GM18873 (cell line): ENCODE measurements around the gene GLRX.
A peak's percentile ranks its signal among the peaks of the same experiment; 100 is the strongest.
"Not testable (repeated sequence)": the region's sequence is repeated elsewhere in the genome, so short reads cannot be mapped to it uniquely, and the experiment has no call there.

Experiments
- ATAC-seq: cut with Tn5 transposase; IDR thresholded peaks from one replicate; pipeline ENCODE4 v1.9.1; 2021; ENCODE audit warnings: mild to moderate bottlenecking, moderate library complexity, moderate number of reproducible peaks; ENCODE audit not compliant: unreplicated experiment, low FRiP score

GLRX gene

DNA sequence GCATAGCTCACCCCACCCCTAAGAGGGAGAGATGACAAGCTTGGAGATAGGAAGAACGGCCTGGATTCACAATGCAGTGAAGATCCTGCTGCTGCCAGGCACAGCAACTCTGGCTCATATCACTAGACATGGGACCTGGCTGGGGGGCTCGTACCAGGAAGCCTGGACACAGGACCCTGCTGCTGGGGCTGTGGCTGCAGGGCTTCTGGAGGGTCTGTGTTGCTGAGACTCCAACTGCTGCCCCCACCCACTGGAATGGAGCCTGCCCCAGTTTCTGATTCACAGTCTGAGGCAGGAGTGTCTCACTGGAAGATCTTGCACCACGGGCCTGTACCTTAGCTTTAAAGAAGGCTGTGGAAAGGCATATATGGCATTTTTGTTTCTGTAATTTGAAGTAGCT, 31.0 kb upstream of the GLRX start:
- no peak for ATAC-seq

DNA sequence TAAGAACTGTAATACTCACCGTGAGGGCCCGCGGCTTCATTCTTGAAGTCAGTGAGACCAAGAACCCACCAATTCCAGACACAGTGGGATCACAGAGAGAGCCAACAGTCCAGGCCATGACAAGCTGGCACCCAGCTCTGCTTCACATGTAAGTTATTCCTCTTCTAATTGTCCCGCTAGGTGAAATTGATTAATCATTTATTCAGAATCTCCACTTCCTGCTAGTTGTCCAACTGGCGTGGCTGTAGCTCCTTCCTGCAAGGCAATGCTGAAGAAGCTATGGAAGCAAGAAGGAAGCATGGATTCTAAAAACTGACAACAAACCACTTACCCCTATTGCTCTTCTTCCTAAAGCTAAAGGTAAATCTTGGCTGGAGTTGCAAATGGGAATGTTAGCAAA, 30.0 kb upstream of the GLRX start:
- ATAC-seq = no peak

DNA sequence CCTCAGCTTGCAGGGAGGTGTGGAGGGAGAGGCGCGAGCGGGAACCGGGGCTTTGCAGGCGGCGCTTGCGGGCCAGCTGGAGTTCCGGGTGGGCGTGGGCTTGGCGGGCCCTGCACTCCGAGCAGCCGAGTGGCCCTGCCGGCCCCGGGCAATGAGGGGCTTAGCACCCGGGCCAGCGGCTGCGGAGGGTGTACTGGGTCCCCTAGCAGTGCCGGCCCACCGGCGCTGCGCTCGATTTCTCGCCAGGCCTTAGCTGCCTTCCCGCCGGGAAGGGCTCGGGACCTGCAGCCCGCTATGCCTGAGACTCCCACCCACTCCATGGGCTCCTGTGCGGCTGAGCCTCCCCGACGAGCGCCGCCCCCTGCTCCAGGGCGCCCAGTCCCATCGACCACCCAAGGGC, 28.6 kb upstream of the GLRX start:
- not testable (repeated sequence) for ATAC-seq

DNA sequence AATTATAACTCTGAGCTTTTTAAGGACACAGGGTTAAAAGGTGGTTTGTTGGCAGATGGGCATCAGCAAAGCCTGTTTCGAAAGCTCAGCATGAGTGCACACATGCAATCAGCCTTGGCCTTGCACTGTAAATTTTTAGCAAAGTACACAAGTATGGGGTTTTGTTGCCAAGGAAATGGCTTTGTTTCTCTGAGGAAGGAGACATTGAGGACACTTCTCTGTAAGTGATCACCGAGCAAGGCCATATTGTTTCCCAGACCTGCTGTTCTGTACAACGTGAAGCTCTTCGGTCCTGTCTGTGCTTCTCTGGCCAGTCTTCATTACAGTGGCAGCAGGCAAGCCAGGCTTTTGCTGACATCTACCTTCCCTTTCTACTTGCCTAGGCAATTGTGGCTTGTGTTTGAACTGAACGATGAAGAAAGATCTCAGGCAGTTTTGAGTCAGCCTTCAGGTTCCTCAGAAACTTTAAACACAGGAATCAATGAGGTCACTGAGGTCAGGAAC, 27.9 kb upstream of the GLRX start:
- no peak for ATAC-seq

DNA sequence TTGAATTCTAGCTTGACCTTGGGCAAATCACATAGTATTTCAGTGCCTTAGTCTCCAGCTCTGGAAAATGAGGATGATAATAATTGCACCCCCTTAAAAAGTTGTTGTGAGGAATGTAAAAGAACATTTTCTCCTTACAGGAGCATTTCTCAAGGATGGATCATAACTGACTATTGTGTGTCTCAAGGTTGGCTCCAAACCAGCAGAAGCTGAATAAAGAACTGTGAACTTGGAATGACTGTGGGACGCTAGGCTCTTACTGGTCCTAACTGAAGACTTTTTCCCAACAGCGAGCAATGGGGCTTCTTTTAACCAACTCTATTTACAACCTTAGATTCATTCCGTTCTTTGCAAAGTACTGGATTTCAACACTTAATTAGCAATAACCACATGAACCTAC, 26.2 kb upstream of the GLRX start:
- ATAC-seq = no peak

DNA sequence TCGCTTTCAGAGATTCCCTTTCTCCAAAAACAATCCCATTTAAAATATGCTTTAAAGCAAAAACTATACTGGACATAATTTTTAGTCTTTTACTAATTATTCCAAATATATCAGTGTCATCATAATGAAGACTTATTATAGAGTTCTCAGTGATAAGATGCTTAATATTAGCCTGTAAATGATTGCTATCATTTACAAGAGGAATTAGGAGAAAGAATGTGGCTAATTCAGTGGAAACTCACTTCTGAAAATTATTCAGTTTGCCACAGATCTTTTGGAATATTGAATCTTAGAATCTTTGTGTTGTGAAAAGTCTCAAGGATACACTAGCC, 24.7 kb upstream of the GLRX start:
- no peak for ATAC-seq

DNA sequence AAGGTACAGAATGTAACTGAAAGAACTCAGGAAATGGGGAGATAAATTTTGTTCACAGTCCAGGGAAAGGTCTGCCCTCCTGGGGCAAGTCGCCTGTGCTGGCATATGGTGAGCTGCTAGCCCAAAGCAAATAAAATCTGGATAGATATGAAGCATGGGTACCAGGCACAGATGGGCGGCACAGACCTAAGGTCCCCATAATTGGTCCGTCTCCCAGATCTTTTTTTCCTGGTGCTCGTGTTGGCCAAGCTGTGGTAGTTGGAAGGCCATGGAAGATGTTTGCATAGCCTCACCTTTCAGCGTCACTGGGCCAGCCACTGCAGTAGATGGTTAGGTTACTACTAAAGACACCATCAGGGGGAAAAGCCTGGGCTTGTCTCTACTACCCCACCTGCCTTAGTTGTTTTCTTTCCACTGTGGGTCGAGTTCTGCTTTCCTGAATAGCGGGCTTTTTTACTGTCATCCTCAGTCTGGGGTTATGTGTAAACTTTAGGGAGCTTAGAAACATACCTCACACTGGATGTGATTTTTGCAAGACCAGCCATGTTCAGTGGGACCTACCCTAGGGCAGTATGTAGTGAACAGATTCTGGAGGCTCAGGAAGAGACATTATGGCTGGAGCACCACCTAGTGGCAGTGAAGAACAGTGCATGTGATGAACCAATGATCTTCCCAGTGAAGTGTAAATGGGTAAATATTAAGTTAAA, 24.2 kb upstream of the GLRX start:
- peak; percentile 60 for ATAC-seq

DNA sequence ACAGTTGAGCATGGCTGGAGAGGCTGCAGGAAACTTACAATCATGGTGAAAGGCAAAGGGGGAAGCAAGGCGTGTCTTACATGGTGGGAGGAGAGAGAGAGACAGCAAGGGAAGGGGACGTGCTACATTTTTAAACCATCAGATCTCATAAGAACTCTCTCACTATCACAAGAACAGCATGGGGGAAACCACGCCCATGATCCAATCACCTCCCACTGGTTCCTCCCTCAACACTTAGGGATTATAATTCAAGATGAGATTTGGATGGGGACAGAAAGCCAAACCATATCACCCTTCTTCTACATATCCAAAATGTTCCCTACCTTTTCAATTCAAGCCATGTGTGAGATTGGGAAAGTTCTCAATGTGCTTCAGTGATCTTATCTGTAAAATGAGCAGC, 22.9 kb upstream of the GLRX start:
- ATAC-seq = no peak

DNA sequence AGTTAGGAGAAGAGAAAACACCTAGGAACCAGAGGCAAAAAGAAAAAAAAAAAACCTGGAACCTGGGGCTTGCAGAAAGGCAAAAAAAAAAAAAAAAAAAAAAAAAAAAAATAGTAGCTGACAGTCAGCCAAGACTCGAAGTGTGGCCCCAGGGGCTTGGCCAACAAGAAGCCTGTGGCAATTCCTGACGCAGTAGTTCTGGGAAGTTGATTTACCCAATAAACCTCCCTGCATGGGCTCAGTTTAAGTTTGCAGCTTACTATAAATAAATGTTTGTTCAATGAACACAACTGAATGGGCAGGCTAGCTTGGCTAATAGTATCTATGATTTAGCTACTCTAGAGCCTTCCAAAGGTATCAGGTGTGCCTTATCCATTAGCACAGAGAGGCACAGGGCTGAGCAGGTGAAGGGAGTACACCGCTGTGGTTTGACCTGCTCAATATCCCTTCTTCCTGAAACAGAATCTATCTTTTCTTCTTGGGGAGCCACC, 21.3 kb upstream of the GLRX start:
- ATAC-seq = no peak

DNA sequence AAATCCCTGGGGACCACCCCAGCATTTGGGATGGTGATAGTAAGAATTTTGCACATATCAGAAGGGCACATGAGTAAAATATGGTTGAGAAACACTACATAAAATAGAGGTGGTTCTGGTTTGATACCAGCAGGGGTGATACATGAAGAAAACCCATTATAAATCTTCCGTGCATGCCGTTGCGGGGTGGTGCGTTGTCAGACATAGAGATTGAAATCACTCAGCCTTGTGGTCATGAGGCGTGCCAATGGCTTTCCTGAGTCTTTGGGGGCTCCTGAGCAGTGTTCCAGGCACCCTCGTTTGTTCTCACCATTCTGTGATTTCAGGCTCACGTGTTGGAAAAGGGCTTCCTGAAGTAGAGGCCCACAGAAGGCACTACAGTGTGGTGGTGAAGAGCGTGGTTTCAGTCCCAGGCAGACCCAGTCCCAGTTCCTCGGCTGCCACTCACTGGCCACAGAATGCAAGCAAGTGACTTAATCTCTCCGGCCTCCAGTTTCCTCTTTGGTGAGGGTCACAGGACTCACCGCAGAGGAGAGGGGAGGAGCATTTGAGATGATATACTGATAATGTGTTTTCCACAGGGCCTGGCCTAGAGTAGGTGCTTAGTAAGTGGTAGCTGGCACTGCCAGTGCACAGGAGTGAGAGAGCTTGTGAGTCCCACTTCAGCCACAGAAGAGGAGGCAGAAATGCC, 20.5 kb upstream of the GLRX start:
- peak; percentile 84 for ATAC-seq

DNA sequence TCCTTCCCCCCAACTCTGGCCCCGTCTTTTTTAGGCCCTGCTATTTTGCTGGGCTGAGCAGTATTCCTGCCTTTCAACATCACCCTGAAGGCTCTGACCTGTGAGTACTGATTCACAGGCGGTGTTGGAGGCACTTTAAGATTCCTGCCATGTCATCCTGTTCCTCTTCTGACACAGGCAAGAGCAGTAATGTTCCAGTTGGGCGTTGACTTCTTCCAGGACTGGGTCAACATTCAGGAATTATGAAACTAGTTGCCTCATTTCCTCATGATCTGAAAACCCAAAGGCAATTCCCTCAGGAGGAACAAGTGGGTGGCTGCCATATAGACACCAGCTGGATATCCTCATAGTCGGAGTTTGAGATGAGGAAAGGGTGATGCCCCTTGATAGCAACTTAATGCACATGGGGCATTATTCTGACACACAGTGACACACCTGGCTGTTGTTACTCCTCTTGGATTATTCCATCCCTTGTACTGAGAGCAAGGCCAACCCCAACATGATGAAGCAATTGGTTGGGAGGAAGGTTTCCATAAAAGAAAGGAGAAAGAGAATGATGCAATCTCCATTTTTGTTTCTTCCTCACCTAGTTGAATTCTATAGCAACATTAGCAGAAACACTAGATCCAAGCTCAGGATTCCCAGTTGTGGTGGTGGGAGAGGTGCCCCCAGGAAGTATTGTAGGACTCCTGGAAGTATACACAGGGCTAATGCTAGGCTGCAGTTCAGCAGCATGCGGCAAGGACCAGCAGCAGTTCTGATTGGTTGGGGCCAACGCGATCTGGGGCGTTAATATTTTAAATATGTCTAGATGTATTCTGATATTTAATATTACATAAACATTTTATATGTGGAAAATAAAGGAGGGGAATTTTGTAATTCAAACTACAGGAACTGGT, 19.6 kb upstream of the GLRX start:
- ATAC-seq = no peak

DNA sequence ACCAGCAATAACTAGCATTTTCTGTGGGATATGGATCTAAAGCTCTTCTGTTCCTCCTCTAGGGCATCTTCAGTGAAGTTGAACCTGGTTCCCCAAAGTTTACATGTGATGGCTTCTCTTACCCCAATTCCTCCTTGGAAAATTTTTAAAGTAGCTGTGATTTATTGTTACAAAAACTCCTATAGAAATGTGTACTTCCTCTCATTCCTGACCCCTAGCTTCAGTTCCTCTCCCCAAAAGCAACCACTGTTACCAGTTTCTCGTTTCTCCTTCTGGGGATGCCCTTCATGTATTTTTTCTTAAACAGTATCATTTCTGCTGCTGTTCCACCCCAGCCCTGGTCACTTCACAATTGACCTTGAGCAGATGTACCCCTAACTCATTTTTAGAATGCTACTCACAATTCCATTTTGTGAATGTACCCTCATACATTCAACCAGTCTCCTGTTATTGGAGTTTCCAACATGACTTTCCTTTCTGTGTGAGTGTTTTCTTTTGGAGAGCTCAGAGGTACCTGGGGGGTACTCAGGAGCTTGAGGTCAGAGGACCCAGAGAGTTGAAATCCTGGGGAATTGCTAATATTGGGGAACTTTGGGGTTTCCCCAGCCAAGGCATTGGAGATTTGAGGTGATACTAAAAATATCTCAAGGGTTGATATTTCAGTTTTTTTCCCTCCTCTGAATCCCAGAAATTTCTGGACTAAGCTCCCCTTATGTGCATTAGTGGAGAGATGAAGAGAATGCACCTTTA, 18.6 kb upstream of the GLRX start:
- ATAC-seq = no peak

DNA sequence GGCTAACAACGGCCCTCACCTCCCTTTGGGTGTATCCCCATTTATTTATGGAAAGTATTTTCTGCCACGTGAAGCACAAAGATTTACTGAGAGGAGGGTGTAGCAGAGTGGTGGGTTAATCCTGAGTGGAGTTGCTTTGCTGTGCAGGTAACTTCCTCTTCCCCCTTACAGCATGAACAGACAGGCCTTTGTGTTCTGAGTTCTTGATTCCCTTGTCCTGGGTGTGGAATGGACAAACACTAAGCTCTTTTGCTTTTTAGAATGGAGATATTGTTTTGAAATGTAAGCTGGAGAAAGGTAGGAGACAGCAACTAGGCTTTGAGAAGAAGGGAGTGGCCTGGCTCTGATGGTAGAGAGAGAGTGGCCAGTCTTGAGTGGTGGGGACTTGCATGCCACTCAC, 17.1 kb upstream of the GLRX start:
- ATAC-seq = no peak

DNA sequence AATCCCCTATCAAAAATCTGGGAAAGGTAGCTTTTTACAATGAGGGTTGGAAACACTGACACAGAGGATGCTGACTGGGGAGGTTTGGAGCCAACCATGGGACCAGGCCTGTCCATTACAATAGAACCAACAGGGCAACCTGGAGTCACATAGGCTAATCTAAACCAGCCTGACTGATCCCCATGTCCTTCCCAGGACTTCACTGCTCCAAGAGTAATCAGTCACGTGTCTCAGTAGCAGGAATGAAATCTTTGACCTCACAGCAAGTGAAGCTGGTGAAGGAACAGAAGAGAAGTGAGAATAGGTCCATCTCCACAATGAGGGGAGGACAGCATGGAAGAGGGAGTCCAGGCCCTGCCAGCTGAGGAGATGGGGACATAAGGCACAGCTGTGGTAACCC, 16.0 kb upstream of the GLRX start:
- ATAC-seq = no peak

DNA sequence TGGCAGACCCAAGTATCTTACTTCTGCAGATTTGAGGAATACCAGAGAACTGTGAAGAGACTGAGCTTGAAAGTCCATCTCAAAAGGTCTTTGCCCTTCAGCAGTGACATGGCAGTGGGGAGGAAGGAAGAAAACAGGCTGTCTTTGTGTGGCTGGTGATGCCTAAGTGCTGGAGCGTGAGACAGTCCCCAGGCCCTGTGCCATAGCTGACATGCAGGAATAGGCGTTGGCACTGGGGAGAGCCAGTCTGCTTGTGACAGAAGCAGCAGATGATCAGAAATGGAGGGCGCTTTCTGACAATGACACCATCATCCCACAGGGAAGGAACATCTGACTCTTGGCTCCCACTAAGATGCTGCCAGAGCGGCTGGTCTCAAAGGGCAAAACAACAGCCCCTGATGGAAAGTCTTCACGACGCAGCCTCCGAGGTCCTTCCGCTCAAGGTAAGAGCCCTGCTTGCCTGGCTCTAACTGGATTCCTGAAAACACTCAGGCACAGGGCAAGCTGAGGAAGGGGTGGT, 15.5 kb upstream of the GLRX start:
- ATAC-seq = no peak

DNA sequence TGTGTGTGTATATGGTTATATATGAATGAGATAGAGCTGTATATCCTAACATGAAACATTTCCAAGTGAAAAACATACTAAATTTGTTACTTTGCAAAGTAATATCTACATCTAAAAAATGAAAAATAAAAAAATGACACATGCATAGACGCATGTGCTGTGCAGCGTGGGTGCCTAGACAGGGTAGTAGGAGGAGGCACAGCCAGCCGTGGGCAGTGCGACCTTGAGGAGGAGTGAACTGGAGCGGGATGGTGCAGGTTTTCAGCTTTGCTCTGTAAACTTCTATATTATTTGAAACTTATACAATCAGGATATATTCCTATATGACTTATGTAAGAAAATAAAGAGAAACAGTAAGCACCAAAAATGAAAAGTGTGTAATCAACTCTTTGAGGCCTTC, 15.0 kb upstream of the GLRX start:
- ATAC-seq = no peak

DNA sequence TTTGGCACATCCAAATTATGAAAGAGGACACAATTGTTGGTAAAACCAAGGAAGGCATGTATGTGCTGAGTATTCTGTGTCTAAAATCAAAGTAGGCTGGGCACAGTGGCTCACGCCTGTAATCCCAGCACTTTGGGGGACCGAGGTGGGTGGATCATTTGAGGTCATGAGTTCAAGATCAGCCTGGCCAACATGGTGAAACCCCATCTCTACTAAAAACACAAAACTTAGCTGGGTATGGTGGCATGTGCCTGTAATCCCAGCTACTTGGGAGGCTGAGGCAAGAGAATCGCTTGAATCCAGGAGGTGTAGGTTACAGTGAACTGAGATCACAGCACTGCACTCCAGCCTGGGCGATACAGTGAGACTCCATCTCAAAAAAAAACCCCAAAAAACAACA, 14.4 kb upstream of the GLRX start:
- not testable (repeated sequence) for ATAC-seq

DNA sequence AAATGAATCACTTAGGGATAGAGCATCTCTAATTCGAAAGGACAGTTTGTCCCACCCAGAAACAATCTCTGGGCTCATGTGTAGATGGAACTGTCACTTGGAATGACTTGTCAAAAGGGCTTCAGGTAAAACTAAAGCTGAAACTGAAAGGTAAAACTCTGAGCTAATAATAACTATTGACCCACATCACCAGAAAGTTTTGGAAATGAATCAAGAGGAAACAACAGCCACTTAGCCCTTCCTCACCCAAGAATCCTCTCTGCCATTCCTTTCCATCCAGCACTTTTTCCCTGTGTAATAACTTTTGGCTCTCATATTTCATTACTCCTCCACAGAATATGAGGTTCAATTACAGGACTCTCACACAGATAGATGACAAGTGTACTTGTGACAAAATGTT, 14.0 kb upstream of the GLRX start:
- no peak for ATAC-seq

DNA sequence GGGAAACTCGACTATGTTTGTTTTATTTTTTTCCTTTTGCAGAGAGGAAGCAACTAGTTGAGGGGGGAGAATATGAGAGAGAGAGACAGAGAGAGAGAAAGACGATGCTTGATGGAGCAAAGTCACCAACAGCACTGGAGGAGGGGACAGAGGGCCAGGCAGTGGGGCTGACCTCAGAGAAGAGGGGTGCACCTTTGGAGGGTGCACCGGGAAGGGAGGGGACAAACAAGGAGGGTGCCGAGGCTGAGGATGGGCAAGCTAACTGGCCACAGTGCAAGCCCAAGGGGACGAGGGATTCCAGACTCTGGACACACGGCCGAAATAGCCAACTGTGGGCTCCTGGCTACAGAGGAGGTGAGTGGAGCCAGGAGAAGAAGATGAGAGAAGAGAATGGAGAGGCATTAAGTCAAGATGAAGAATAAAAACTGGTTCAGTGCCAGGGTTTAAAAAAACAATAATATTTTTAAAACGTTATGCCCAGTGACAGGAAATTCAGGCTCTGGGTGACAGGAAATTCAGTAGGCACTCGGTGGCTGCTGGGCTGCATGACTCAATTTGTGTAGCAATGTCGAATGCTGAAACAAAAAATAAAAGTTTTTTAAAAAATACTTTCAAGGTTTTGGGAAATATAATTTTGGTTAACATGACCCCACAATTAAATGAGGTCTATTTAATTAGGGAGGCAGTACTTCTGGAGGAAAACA, 13.3 kb upstream of the GLRX start:
- ATAC-seq = no peak

DNA sequence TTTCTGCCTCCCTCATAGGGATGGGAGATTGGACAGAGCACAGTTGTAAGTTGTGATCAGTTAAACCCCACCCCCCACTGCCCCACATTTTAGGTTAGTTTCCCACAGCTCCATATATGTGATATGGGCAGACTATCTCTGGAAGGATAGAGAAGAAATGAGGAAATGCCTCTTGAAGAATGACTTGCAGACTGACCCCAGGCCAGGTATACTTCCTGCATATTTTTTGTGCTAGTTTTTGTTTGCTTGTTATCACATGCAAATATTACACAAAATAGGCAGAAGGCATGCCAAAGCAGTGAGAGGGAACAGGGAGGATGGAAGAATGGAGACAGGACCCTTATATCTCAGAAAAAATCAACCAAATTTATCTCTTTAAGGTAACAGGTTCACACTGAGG, 10.1 kb upstream of the GLRX start:
- no peak for ATAC-seq
